Measurements from ENCODE around the gene YAF2. TPM values are rescaled to one million over a fixed set of nuclear protein-coding genes. Genes with fewer than 3 reads are reported as not detected.

YAF2 gene
- total and polyA plus RNA-seq, 2 donors (not counting 3 experiments of a cell fraction or from before 2014, with no cell fraction given): 6.9 to 29.2 TPM

DNA sequence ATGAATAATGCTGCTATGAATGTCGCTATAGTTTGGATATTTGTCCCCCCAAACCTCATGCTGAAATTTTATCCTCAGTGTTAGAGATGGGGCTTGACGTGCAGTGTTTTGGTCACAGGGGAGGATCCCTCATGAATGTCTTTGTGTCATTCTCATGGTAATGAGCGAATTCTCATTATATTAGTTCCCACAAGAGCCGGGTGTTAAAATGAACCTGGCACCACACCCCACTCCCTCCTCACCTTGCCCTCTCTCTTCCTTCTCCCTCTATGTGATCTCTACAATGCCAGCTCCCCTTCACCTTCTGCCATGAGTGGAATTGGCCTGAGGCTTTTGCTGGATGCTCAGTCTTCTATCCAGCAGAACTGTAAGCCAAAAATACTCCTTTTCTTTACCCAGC, 37.5 kb upstream of the YAF2 start:
- Histone ChIP-seq H3K27me3 (ENCODE audit: control insufficient read depth in 2 of 2, insufficient read depth in 2 of 2, low read length in 2 of 2) (no peaks in the 10 kb centered on the region), H4K20me1 (replicated peaks; ENCODE audit: control insufficient read depth, extremely low read depth, insufficient read depth, low read length) (no peaks in the 10 kb centered on the region), H3K9me3 (replicated peaks; ENCODE audit: control insufficient read depth, insufficient read depth, low read length) (no peaks in the 10 kb centered on the region), H3K36me3 (ENCODE audit: control insufficient read depth in 2 of 2, extremely low read depth in 1 of 2, insufficient read depth in 2 of 2, low read length in 2 of 2) (no peaks in the 10 kb centered on the region), H3K4me3 (replicated peaks in 1 of 3; ENCODE audit: insufficient read depth in 1 of 3, low read depth in 1 of 3, low read length in 3 of 3) (no peak overlapping the region), H3K4me1 (ENCODE audit: control insufficient read depth, extremely low read depth, insufficient read depth, low read length) (peaks cover 6% of the 10 kb centered on the region), H3K79me2 (ENCODE audit: control insufficient read depth, insufficient read depth, low read length) (no peaks in the 10 kb centered on the region), H2AFZ (ENCODE audit: low read depth, low read length) (no peak overlapping the region), H3K9me1 (replicated peaks; ENCODE audit: control insufficient read depth, extremely low read depth, insufficient read depth, low read length) (no peaks in the 10 kb centered on the region), H3K27ac (ENCODE audit: insufficient read depth, low read depth, low read length) (no peak overlapping the region), H3K9ac (replicated peaks; ENCODE audit: extremely low read depth, insufficient read depth, low read length) (no peak overlapping the region), H3K4me2 (ENCODE audit: insufficient read depth, low read length) (no peak overlapping the region)
- no TSS peak for BruUV-seq (replicated peaks)
- ChIA-PET POLR2A (no interaction called here), CTCF (no interaction called here)
- FAIRE-seq: no peak
- intact Hi-C loops (cut with micrococcal nuclease): no loop called here
- no peak for DNase-seq (ENCODE audit: low read depth, low spot score)
- TF ChIP-seq, protein P1, sequence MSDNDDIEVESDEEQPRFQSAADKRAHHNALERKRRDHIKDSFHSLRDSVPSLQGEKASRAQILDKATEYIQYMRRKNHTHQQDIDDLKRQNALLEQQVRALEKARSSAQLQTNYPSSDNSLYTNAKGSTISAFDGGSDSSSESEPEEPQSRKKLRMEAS (IDR thresholded peaks at IDR 0.05; ENCODE audit: insufficient read depth, insufficient read length): no peak
- TF ChIP-seq EZH2 (IDR thresholded peaks at IDR 0.05; ENCODE audit: borderline replicate concordance, low read depth, low read length, severe bottlenecking) (no peak), POLR2A (IDR thresholded peaks at IDR 0.05; ENCODE audit: low read depth, low read length) (no peak), JUN (IDR thresholded peaks at IDR 0.05; ENCODE audit: borderline replicate concordance, insufficient read depth, insufficient read length, low read depth) (no peak), FOS (IDR thresholded peaks at IDR 0.05; ENCODE audit: borderline replicate concordance, insufficient read depth, low read length) (no peak)
- TF ChIP-seq, protein P2, sequence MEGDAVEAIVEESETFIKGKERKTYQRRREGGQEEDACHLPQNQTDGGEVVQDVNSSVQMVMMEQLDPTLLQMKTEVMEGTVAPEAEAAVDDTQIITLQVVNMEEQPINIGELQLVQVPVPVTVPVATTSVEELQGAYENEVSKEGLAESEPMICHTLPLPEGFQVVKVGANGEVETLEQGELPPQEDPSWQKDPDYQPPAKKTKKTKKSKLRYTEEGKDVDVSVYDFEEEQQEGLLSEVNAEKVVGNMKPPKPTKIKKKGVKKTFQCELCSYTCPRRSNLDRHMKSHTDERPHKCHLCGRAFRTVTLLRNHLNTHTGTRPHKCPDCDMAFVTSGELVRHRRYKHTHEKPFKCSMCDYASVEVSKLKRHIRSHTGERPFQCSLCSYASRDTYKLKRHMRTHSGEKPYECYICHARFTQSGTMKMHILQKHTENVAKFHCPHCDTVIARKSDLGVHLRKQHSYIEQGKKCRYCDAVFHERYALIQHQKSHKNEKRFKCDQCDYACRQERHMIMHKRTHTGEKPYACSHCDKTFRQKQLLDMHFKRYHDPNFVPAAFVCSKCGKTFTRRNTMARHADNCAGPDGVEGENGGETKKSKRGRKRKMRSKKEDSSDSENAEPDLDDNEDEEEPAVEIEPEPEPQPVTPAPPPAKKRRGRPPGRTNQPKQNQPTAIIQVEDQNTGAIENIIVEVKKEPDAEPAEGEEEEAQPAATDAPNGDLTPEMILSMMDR (IDR thresholded peaks at IDR 0.05; ENCODE audit: extremely low read depth in 1 of 2, insufficient read depth in 1 of 2, low read depth in 1 of 2, low read length in 2 of 2): no peak
- dilution Hi-C loops (cut with MboI; ENCODE audit: extremely low pct_ligation_motif_present, low sequenced_read_pairs): no loop called here

DNA sequence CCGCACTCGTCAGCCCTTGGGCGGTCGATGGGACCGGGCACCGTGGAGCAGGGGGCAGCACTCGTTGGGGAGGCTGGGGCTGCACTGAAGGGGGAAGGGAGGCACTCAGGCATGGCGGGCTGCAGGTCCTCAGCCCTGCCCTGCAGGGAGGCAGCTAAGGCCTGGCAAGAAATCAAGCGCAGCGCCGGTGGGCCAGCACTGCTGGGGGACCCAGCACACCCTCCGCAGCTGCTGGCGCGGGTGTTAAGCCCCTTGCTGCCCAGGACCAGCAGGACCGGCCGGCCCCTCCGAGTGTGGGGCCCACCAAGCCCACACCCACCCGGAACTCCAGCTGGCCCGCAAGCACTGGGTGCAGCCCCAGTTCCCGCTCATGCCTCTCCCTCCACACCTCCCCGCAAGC, 35.7 kb upstream of the YAF2 start:
- H3K4me3 ChIP-seq (replicated peaks in 1 of 3; ENCODE audit: insufficient read depth in 1 of 3, low read depth in 1 of 3, low read length in 3 of 3): no peak overlapping the region
- H3K4me2 ChIP-seq (ENCODE audit: insufficient read depth, low read length): no peak overlapping the region
- DNase-seq (ENCODE audit: low read depth, low spot score) (no peak), FAIRE-seq (no peak)
- BruUV-seq (replicated peaks): no TSS peak
- H4K20me1 ChIP-seq (replicated peaks; ENCODE audit: control insufficient read depth, extremely low read depth, insufficient read depth, low read length): no peaks in the 10 kb centered on the region
- TF ChIP-seq POLR2A (IDR thresholded peaks at IDR 0.05; ENCODE audit: low read depth, low read length) (no peak), FOS (IDR thresholded peaks at IDR 0.05; ENCODE audit: borderline replicate concordance, insufficient read depth, low read length) (no peak), JUN (IDR thresholded peaks at IDR 0.05; ENCODE audit: borderline replicate concordance, insufficient read depth, insufficient read length, low read depth) (no peak), POLR2AphosphoS5 (IDR thresholded peaks at IDR 0.05; ENCODE audit: insufficient read depth, low read depth, low read length) (no peak), MYC (IDR thresholded peaks at IDR 0.05; ENCODE audit: low read depth, low read length) (no peak), EZH2 (IDR thresholded peaks at IDR 0.05; ENCODE audit: borderline replicate concordance, low read depth, low read length, severe bottlenecking) (no peak), GATA2 (IDR thresholded peaks at IDR 0.05; ENCODE audit: insufficient read depth, insufficient read length, low read depth, low read length) (no peak)
- TF ChIP-seq, protein P1 (IDR thresholded peaks at IDR 0.05; ENCODE audit: insufficient read depth, insufficient read length): no peak
- TF ChIP-seq, protein P2 (IDR thresholded peaks at IDR 0.05; ENCODE audit: extremely low read depth in 1 of 2, insufficient read depth in 1 of 2, low read depth in 1 of 2, low read length in 2 of 2): no peak
- H3K4me1 ChIP-seq (ENCODE audit: control insufficient read depth, extremely low read depth, insufficient read depth, low read length): peaks cover 9% of the 10 kb centered on the region
- no peak overlapping the region for H2AFZ ChIP-seq (ENCODE audit: low read depth, low read length)
- POLR2A ChIA-PET: no interaction called here
- H3K9me1 ChIP-seq (replicated peaks; ENCODE audit: control insufficient read depth, extremely low read depth, insufficient read depth, low read length): no peaks in the 10 kb centered on the region
- no peak overlapping the region for H3K9ac ChIP-seq (replicated peaks; ENCODE audit: extremely low read depth, insufficient read depth, low read length)
- no peaks in the 10 kb centered on the region for H3K36me3 ChIP-seq (ENCODE audit: control insufficient read depth in 2 of 2, extremely low read depth in 1 of 2, insufficient read depth in 2 of 2, low read length in 2 of 2)
- no peak overlapping the region for H3K27ac ChIP-seq (ENCODE audit: insufficient read depth, low read depth, low read length)
- CTCF ChIA-PET: interaction anchor here (1.1 to 1.6 kb wide), 2 partner anchors 11 kb away, joined by 3 to 6 read pairs; no protein-coding TSS in a partner anchor
- no peaks in the 10 kb centered on the region for H3K9me3 ChIP-seq (replicated peaks; ENCODE audit: control insufficient read depth, insufficient read depth, low read length)
- dilution Hi-C loops (cut with MboI; ENCODE audit: extremely low pct_ligation_motif_present, low sequenced_read_pairs) (no loop called here), intact Hi-C loops (cut with micrococcal nuclease) (no loop called here)
- no peaks in the 10 kb centered on the region for H3K79me2 ChIP-seq (ENCODE audit: control insufficient read depth, insufficient read depth, low read length)
- H3K27me3 ChIP-seq (ENCODE audit: control insufficient read depth in 2 of 2, insufficient read depth in 2 of 2, low read length in 2 of 2): no peaks in the 10 kb centered on the region
